ENCODE data around the gene MAPK14.

Gene MAPK14

DNA sequence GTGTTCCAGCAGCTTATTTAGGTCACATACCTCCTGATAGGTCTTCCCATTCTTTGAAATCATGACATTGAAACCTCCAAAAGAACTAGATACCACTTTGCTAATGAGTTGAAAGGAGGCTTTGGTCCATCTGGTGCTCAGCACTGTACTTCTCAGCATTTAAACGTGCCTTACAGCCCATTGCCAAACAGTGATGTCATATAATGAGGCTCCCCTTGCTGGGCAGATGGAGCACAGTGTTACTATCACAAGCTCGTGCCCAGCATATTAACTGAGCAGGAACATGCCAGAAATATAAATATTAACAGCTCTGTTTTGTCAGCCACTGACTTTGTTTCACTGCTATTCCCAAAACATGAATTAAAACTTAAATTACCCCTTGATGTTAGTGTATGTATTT lies 77.2 kb downstream of the MAPK14 start:
- no peak for DNase-seq

DNA sequence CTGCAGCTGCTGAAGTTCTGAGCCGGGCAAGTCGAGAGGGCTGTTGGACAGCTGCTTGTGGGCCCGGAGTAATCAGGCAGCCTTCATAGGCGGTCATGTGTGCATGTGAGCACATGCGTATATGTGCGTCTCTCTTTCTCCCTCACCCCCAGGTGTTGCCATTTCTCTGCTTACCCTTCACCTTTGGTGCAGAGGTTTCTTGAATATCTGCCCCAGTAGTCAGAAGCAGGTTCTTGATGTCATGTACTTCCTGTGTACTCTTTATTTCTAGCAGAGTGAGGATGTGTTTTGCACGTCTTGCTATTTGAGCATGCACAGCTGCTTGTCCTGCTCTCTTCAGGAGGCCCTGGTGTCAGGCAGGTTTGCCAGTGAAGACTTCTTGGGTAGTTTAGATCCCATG lies 81.5 kb downstream of the MAPK14 start:
- DNase-seq, result no peak

DNA sequence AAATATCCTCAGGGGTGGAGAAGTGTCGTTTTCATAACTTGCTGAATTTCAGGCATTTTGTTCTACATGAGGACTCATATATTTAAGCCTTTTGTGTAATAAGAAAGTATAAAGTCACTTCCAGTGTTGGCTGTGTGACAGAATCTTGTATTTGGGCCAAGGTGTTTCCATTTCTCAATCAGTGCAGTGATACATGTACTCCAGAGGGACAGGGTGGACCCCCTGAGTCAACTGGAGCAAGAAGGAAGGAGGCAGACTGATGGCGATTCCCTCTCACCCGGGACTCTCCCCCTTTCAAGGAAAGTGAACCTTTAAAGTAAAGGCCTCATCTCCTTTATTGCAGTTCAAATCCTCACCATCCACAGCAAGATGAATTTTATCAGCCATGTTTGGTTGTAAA lies 82.4 kb downstream of the MAPK14 start:
- DNase-seq, result no peak

DNA sequence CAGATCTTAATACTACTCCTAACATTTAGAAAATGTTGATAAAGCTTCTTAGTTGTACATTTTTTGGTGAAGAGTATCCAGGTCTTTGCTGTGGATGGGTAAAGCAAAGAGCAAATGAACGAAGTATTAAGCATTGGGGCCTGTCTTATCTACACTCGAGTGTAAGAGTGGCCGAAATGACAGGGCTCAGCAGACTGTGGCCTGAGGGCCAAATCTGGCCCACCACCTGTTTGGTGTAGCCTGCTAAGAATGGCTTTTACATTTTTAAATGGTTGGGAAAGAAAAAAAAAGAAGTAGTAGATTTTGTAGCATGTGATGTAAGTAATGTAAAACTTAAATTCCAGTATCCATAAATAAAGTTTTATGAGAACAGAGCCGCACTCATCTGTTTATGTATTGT lies 83.3 kb downstream of the MAPK14 start:
- DNase-seq, result no peak

DNA sequence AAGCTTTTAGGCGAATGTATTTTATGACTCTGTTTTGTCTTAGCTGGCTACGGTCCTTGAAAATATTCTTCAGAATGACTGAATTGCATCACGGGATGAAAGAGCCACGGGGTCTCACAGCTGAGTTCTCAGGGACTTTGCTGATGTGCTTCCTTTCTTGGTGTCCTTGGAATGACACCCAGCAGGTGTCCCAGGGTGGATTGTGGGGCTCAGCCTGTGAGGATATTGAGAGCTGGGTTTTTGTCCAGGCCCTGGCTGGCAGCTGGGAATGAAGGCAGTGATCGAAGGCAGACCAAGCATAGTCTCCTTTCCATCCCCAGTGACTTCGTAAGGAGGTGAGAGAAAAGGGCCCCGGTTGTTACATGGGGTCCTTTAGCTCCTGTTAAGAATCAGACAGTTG lies 83.9 kb downstream of the MAPK14 start:
- DNase-seq, result no peak

DNA sequence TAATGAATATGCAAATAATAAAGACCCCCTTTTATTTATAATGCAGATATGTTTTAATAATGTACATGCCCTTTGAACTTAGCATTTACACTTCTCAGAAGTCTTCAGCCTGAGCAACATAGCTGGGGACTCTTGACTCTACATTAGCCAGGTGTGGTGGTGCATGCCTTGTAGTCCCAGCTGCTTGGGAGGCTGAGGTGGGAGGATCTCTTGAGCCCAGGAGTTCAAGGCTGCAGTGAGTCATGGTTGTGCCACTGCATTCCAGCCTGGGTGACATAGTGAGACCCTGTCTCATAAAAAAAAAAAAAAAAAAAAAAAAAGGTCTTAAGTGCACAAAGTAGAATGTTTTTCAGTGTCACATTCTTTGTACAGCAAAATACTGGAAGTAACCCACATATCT lies 85.4 kb downstream of the MAPK14 start:
- DNase-seq, result no peak

DNA sequence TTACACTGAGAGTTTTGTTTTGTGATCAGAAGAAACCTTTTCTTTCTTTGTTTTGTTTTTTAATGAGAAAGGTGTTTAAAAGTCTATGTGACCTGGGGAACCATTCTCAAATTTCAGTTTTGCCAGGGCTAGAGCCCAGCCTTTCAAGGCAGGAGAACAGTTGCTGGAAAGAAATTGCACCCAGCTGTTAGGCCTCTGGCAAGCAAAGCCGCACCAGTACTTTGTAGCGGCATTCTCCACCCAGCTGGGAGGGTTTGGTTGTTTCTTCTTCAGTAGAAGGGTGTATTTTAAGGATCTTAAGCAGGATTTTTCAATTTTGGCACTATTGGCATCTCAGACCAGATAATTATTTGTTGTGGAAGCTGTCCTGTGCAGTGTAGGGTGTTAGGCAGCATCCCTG lies 86.1 kb downstream of the MAPK14 start:
- no peak for DNase-seq

DNA sequence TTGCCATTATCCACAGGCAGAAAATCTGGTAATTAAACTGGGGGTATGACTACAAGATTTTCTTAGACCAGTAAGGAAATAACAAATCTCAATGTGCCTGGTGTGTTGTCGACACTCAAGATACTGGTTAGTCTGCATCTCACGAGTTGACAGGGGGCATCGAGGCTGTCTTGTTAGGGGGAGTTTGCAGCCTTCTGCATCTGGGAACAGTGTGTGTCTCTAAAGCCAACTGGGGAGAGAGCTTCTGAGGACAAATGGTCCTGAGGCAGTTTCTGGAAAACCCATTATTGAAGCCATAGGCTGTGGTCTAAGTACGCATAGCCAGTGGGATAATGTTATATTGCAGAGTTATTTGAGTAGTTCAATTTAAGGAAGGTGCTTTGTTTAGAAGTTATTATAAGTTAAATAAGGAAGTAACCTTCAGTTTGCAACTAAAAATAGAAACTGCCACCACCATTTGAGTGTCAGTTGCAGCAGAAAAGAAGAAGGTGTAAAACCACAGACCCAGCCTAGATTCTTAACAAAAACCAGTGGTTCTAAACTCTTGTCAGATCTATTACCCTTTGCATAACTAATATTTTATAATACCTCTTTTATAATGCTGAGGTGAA lies 87.3 kb downstream of the MAPK14 start:
- no peak for DNase-seq

DNA sequence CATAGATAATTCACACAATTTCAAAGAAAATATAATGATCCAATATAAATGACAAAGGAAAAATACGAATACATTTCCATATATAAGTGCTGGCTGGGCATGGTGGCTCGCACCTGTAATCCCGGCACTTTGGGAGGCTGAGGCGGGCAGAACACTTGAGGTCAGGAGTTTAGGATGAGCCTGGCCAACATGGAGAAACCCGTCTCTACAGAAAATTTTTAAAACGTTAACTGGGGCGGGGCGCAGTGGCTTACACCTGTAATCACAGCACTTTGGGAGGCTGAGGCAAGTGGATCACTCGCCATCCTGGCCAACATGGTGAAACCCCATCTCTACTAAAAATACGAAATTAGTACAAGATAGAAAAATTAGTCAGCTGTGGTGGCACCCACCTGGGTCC lies 87.8 kb downstream of the MAPK14 start:
- DNase-seq, result no peak

DNA sequence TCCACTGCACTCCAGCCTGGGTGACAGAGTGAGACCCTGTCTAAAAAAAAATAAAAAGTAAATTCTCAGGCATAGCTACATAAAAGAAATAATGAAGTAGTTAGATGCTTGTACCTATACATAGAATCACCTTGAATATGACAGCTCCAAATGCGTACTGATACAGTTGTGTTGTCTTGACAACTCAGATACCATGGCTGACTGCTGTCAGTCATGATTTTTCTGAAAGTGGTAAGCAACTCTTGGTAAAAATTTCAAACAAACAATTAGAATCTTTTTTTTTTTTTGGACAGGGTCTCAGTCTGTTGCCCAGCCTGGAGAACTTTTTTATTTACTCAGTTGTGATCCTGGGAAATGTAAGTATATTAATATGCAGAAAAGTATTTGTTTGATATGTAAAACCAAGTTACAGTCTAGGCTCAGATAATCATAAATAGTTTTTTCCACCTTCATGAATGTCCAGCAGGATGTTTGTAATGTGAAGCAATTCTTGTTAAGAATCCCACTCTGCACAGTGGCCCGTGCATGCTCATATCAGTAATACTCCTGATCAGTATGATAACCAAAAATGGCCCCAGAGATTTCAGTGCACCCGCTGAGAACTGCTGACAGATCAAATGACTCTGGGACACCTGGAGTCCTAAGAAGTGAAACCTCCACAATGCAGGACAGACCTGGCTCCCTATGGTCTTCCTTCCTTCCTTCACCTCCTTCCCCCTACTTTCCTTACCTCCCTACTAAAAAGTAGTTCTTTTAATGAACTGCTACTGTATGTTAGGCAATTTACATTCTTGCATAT lies 88.7 kb downstream of the MAPK14 start:
- DNase-seq, result no peak

DNA sequence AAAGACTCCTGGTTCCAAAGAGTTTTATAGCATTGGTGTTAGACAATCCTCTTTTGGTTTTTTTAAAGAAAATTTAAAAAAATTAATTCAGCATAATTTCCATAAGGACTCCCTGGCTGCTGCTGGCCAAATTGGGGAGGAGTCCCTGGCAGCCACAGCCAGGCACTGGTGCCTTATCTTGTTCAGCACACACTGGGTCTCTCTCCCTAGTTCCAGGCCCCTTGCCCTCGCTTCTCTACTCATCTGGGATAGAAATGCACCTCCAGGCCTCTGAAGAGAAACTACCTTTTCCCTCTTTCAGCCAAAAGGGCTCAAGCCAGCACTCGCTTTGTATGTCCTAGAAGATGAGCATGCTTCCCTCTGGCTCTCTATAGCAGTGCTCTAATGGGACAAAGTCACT lies 89.3 kb downstream of the MAPK14 start:
- DNase-seq, result no peak

DNA sequence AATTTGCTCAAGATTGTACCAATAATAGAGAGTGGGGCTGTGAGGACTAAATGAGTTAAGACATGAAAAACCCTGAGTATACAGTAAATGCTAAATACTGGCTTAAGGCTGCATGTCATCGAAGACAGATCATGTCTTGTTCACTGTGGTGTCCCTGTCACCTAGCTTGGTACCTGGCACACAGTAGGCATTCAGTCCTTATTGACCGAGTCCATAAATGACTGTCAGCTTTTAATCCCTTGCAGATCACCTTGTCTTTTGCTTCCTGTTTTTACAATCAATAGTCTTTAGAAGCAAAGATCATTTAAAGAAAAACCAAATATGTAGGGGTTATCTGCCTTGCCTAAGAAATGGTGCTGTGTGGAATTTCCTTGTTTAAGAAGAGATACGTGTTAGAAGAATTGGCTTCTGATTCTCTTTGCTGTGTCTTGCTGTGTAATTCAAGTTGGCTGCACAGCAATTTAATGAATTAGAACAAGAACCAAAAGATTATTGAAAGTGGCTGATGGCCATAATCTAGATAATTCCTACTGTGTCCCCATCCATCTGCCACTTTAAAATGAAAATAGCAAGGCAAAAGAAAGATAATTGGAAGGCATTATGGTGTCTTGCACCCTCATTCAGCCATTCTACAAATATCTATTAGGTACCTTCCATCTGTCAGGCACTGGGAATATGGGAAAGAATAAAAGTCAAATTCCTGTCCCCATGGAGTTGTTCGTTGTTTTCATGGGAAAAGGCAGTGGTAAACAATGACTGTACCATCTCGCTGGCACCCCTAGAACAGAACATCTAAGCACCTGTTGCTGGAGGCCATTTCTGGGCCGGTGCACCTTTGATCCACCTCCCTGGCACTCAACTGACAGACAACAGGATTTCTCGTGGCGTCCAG lies 90.3 kb downstream of the MAPK14 start:
- DNase-seq, result no peak

DNA sequence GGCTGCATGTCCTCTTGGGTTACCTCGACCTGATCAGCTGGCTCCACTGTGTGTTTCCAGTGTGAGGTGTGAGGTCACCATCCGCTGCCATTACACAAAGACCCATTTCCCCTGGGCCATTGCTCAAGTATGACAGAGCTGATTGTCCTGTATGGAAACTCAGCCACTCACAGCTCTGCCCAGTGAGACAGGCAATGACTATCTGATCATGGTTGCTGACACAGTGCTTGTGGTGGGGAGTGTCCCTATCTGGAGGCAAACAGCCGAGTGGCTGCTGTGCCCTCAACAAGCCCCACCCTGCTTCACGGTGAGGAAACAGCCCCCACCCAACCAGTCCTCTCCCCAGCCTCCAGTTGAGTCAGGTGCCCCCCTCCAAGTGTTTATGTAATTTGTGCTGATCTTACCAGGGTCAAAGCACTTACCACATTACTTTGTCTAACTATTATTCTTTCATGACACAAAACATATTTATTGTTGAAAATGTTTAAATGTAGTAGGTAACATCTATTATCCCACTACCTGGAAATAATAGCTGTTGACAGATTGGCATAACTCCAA lies 91.0 kb downstream of the MAPK14 start:
- DNase-seq, result peak; percentile 94

DNA sequence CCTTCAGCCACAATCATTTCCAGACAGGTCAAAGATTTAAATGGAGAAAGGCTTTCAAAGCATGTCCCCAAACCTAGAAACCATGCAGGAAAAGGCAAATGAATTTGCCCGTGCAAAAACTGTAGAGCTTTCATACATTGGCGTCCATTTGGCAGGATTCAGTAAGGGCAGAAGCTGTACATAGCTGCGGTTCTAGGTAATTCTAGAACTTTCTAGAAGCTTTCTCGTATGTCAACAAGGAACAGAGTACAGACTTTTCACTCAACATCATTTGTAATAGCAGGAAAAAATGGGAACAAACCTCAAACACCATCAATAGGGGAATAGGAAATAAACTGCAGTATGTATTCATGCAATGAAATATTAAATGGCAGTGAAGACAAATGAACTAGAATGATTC lies 91.6 kb downstream of the MAPK14 start:
- DNase-seq, result no peak

DNA sequence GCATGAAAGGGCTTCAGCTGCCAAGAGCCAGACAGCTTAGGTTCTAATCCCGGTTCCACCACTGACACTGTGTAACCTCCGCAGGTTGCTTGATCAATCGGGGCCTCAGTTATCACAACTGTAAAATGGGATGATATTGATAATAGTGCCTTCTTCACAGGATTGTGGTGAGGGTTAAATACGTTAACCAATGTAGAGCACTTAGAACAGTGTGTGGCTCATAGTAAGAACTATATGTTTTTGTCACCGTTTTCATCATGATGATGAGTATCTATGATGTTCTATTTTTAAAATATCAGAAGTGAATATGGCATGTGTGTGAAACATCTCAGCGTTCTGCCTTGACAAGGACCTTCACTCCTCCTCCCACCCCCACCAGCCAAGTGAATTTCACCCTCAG lies 92.4 kb downstream of the MAPK14 start:
- no peak for DNase-seq

DNA sequence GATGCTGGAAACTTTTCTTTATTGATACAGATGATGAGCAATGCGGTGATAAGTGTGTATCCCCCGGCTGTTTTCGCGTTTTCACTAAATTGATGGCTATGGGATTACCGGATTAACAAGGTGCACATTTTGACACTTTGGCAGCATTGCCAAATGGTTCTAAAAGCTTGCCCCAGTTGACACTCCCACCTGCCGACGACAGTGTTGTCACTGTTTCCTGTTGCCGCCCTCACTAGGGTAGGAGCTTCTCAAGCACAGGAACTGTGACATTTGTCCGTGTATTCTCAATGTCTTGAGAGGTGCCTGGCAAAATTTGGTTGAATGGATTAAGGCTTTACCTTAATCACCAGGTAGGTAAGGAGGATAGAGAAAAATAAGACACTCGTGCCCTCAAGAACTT lies 92.9 kb downstream of the MAPK14 start:
- DNase-seq, result peak; percentile 73

DNA sequence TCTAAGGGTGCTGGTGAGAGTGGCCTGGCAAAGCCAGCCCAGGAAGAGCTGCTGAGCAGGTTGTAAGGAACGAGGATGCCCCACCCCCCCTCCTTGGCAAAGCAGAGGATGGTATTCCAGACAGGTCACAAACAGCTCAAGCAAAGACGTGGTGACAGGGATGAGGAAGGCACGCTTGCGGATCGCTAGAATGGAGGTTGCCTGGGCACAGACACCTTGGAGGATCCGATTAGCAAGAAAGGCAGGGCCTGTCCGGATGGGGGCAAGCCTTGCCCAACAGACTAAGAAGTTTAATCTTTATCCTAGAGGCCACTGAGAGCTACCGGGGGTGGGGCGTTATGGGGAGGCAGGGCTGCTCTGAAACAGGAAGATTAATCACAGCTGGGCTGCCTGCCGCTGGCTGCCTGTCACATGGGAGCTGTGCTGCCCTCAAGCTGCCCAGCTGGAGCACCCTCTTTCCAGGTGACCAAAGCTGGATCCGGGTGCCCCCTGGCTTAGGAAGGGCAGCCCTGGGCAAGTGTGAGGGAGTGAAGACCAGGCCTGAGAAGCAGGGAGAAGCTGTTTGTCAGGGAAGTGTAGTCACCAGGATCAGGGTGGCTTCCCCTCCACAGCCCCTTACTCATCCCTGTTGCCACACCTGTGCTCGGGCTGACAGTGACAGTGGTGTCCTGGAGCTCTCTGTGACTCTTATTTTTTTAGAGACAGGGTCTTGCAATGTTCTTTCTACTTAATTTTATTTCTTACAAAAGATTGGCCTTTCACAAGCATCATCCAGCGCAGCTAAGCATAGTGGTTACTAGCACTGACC lies 93.6 kb downstream of the MAPK14 start:
- DNase-seq, result peak; percentile 71

DNA sequence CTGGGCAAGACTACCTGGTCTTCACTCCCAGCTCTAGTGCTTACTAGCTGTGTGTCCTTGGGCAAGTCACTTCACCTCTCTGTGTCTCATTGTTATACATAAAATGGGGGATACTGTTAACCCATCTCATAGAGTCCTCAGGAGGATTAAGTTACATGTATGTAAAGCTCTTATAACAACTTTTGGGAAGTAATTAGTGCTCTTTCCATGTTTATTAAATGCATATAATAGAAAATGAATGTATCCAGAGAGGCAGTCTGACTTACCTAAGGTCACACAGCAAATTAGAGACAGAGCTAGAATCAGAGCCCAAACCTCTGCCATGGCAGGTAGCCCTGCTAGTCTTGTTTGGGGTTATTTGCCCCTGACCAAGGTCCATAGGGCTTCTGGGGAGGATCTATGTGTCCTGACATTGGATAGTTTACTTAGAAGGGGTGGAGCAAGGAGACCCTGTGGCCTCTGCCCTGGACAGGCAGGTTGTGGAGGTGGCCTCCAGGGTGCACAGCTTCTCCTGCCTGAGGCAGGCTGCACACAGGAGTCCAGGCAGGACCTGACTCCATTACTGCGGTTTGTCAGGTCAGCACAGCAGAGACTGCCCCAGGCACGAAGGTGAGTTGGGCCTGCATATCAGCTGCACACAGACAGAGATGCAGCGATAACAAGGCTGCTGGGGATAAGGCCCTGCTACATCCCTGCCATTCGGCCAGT lies 94.3 kb downstream of the MAPK14 start:
- no peak for DNase-seq

DNA sequence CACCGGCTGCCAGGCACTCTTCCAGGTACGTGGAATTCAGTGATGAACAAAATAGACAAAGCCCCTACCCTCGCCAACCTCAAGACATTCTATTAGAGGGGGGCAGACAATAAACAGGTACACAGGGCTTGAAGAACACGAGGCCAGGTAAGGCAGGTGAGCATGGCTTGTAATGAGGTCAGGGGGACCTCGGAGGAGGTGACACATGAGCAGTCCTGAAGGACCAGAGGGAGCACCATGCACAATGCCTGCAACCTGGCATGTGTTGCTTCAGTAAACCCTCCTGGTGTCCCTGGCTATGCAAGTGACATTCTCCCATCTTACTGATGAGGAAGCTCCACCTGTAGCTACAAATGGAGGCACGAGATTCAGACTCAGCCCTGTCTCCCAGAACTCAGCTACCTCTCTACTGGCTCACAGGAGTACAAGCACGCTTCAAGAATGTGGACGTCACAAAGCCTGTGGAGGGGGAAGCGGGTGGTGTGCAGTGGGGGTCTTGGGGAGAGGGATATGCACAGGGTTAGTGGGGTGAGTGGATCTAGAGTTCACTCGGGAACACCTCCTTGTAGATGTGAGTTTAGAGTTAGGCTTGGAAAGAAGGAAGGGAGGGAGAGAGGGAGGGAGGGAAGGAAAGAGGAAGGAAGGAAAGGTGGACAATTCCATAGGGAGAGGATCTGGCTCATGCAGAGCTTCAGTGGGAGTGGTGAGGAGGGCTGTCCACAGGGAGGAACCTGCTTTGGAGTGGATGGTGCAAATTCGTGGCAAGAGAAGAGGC lies 95.1 kb downstream of the MAPK14 start:
- no peak for DNase-seq

DNA sequence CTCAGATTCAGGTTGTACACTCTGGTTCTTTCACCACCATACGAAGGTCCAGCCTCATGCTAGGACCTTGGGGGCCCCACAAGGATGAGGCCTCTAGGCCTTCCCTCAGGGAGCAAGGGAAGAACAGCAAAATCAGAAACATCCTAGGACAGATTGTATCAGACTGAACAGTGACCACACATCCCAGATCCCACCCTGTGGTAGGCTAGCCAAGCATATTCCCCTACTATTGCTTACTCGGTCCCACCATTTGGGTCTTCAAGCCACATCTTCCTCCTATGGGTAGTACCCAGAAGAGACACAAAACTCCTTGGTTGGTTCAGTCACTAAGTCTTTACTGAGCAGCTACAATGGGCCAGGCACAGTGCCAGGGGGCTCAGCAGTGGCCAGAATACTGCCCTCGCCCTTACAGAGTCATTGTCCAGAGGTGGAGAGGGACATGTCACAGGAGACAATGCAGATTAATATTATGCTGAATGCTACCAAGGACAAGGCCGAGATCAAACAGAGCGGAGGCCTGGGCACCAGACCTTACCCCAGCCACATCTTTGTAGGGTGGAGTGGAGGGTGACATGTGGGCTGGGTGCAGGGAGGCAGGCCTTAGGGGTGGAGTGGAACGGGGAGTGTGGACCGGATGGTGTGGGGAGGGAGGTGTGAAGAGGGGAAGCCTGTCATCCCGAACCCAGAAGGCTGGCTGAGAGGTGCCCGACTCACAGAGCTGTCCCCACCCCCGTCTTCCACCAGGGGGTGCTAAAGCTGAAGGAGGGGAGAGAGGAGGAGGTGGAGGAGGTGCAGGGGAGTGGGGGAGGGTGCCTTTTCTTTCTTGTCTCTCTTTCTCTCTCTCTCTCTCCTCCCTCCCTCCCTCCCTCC lies 95.9 kb downstream of the MAPK14 start:
- peak; percentile 78 for DNase-seq

Measured in inflammatory macrophage treated with lipopolysaccharide for 4 hours (primary cell).